Right lobe of liver (tissue), 4 donors: ENCODE results near the gene SNAI1.

Experiments
- CTCF ChIP-seq, 4 donors: fragments of 200-600 bp in 3 of 4; fragments of 450-650 bp in 1 of 4; IDR thresholded peaks; one replicate each; pipeline versions ENCODE4 v1.5.1 to v1.8.0; 2016 to 2022; ENCODE audit warnings: antibody characterized with exemption in 4 of 4, mild to moderate bottlenecking in 2 of 4
- POLR2A ChIP-seq: fragments of 450-650 bp; IDR thresholded peaks from one replicate; pipeline ENCODE4 v1.6.1; 2017; ENCODE audit warnings: antibody characterized with exemption, mild to moderate bottlenecking
- donor health status: DM: no; HTN: no; CAD: no.
- donor health status: DM: no; HTN: no; CAD: no.
- donor health status: DM: no; HTN: yes; CAD: no.

DNA sequence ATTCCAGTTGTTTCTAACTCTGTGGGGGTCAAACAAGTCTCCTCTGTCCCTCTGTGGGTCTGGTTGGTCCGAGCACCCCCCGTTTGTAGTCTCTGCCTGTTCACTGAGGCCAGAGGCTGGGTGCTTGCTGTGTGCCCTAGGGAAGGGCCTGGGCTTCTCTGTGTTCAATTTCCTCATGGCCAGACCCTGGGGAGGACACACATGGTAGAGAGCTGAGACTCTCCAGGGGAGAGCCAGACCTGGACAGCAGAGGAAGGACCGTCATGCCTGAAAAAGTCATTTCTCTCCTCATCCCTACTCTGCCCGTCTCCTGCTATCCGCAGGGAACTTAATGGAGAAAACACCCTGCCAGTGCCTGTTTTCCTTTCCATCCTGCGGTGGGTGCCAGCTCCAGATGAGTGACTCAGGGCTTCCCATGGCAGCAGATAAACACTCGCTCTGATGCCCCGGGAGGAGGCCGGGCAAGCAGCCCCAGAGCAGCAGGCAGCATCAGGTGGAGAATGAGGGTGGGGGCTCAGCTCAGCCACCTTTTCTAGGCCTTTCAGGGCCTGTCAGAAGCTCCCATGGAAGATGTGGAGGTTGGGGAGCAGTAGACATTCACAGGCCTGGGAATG is 51.9 kb downstream of the SNAI1 start:
- TF ChIP-seq CTCF (IDR thresholded peaks at IDR 0.05) (no peak), POLR2A (no peak)
